ENCODE measurements around the gene NXN.
"Not testable (repeated sequence)": the region's sequence is repeated elsewhere in the genome, so short reads cannot be mapped to it uniquely, and the experiment has no call there.

DNA sequence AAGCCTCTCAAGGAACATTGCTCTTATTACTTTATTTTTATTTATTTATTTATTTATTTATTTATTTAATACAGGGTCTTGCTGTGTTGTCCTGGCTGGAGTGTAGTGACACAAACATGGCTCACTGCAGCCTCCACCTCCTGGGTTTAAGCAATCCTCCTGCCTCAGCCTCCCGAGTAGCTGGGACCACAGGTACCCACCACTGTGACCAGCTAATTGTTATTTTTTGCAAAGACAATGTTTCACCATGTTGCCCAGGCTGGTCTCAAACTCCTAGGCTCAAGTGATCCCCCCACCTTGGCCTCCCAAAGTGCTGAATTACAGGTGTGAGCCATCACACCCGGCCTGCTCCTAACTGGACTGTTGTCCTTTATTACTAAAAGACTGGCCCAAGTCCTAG, 4.8 kb downstream of the NXN start:
- not testable (repeated sequence) for TF ChIP-seq EZH2 (IDR thresholded peaks at IDR 0.05; ENCODE audit: insufficient read depth, poor library complexity, severe bottlenecking); EZH2phosphoT487 (IDR thresholded peaks at IDR 0.05; ENCODE audit: insufficient read depth, low read depth)

Measured in GM23248 (cell line).